ENCODE results near the gene SYNRG.
"Not testable (repeated sequence)": the region's sequence is repeated elsewhere in the genome, so short reads cannot be mapped to it uniquely, and the experiment has no call there.

SYNRG gene

DNA sequence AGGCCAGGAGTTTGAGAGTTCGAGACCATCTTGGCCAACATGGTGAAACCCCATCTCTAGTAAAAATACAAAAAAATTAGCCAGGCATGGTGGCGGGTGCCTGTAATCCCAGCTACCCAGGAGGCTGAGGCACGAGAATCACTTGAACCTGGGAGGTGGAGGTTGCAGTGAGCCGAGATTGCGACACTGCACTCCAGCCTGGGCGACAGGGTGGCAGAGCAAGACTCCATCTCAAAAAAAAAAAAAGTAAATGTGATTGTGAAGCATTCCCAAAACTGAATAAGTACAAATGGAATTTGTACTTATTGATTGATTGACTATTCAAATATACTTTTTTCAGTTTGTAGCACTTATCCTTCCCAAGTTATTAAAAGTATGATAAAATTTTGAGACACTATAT is 7.2 kb upstream of the SYNRG start:
- H3K27ac Mint-ChIP-seq; H3K27me3 Mint-ChIP-seq; H3K4me1 Mint-ChIP-seq (ENCODE audit: low read depth in 2 of 2); H3K9me3 Mint-ChIP-seq; DNase-seq; ATAC-seq (replicated peaks); H3K4me3 Mint-ChIP-seq: not testable (repeated sequence)
- H3K36me3 Mint-ChIP-seq (ENCODE audit: insufficient read depth), result peaks cover 49% of the 10 kb centered on the region

GRCh38 chr17:37614823-37615222 is 5.6 kb upstream of the SYNRG start:
- Mint-ChIP-seq H3K9me3 (no peaks in the 10 kb centered on the region), H3K4me1 (ENCODE audit: low read depth in 2 of 2) (peaks cover 0 to 5% of the 10 kb centered on the region in 2 donors), H3K4me3 (no peak overlapping the region), H3K27ac (no peak overlapping the region), H3K27me3 (no peaks in the 10 kb centered on the region), H3K36me3 (ENCODE audit: insufficient read depth) (peaks cover 40% of the 10 kb centered on the region)
- ATAC-seq (replicated peaks) (no peak), DNase-seq (no peak)

DNA sequence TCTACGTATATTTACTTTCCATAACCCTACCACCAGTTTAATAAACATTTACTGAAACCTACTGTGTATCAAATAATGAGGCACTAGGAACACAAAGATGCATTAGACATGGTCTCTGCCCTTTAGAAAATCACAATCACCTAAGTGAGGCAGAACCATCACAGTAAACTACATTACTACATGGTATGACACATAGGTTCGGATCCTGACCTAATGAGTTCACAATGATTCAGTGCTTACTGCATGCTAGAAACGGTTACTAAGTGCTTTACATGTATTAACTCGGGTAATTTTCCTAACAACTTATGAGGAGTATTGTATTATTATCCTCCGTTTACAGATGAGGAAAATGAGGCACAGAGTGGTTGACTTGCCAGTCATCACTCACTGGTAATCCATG is 5.2 kb upstream of the SYNRG start:
- Mint-ChIP-seq H3K4me1 (ENCODE audit: low read depth in 2 of 2) (peaks cover 0 to 5% of the 10 kb centered on the region in 2 donors), H3K27me3 (no peaks in the 10 kb centered on the region), H3K36me3 (ENCODE audit: insufficient read depth) (peaks cover 37% of the 10 kb centered on the region), H3K9me3 (no peaks in the 10 kb centered on the region), H3K4me3 (no peak overlapping the region), H3K27ac (peak overlapping the region in 1 of 2 donors; percentile 73)
- DNase-seq (no peak), ATAC-seq (replicated peaks) (no peak)

GRCh38 chr17:37610971-37611370 is 1.8 kb upstream of the SYNRG start:
- H3K27ac Mint-ChIP-seq, result peak overlapping the region in 1 of 2 donors; percentile 2
- ATAC-seq (replicated peaks) (no peak), DNase-seq (no peak)
- H3K4me1 Mint-ChIP-seq (ENCODE audit: low read depth in 2 of 2), result peaks cover 7 to 22% of the 10 kb centered on the region in 2 donors
- no peaks in the 10 kb centered on the region for H3K9me3 Mint-ChIP-seq
- H3K27me3 Mint-ChIP-seq, result no peaks in the 10 kb centered on the region
- H3K4me3 Mint-ChIP-seq, result no peak overlapping the region
- peaks cover 23% of the 10 kb centered on the region for H3K36me3 Mint-ChIP-seq (ENCODE audit: insufficient read depth)

DNA sequence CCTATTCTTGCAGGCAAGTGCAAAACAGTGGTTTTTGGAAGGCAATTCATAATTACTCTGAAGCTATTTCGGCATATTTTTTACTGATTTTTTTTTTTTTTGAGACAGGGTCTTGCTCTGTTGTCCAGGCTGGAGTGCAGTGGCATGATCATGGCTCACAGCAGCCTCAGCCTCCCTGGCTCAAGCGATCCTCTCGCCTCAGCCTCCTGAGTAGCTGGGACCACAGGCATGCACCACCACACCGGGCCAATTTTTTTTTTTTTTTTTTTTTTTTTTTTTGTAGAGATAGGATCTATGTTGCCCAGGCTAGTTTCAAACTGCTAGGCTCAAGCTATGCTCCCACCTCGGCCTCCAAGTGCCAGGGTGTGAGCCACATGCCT is 813 bp upstream of the SYNRG start:
- H3K27me3 Mint-ChIP-seq; ATAC-seq (replicated peaks); H3K9me3 Mint-ChIP-seq; DNase-seq: not testable (repeated sequence)
- Mint-ChIP-seq H3K4me3 (peak overlapping the region; percentile 83 to 93), H3K4me1 (ENCODE audit: low read depth in 2 of 2) (peaks cover 13 to 32% of the 10 kb centered on the region in 2 donors), H3K27ac (peak overlapping the region; percentile 93 to 95), H3K36me3 (ENCODE audit: insufficient read depth) (peaks cover 17% of the 10 kb centered on the region)

- no peak for DNase-seq
- no peak for ATAC-seq (replicated peaks)
- peak overlapping the region; percentile 93 to 95 for H3K27ac Mint-ChIP-seq
- H3K4me3 Mint-ChIP-seq, result peak overlapping the region; percentile 83 to 93
- no peaks in the 10 kb centered on the region for H3K27me3 Mint-ChIP-seq
- peaks cover 19% of the 10 kb centered on the region for H3K36me3 Mint-ChIP-seq (ENCODE audit: insufficient read depth)
- no peaks in the 10 kb centered on the region for H3K9me3 Mint-ChIP-seq
- H3K4me1 Mint-ChIP-seq (ENCODE audit: low read depth in 2 of 2), result peaks cover 22 to 44% of the 10 kb centered on the region in 2 donors
These were observed 658 bp downstream of the SYNRG start for GRCh38 chr17:37608351-37609169.

DNA sequence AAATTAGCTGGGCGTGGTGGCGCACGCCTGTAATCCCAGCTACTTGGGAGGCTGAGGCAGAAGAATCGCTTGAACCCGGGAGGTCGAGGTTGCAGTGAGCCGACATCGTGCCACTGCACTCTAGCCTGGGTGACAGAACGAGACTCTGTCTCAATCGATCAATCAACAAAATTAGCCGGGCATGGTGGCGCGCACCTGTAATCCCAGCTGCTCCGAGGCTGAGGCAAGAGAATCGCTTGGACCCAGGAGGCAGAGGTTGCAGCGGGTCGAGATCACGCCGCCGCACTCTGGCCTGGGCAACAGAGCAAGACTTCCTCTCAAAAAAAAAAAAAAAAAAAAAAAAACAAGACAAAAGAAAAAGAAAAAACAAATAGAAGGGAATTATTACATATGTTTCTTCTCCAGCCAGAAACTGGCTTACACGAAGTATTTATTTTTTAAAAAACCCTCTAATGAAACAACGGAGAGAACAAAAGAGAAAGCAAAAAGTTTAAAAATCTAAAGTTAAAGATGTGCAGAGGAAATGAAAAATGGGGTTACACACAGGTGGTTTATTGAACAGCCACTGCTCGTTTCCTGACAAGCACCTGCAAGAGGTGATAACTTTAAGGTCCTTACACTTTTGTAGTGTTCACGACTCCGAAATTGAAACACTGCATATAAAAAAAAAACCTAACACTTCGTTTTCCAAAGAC is 1.4 kb downstream of the SYNRG start:
- DNase-seq (peak; percentile 5 to 18 (median 13)), ATAC-seq (replicated peaks) (peak; percentile 33)
- peak overlapping the region; percentile 83 to 93 for H3K4me3 Mint-ChIP-seq
- peaks cover 23 to 50% of the 10 kb centered on the region in 2 donors for H3K4me1 Mint-ChIP-seq (ENCODE audit: low read depth in 2 of 2)
- H3K9me3 Mint-ChIP-seq, result no peaks in the 10 kb centered on the region
- peak overlapping the region; percentile 93 to 95 for H3K27ac Mint-ChIP-seq
- H3K27me3 Mint-ChIP-seq, result no peaks in the 10 kb centered on the region
- H3K36me3 Mint-ChIP-seq (ENCODE audit: insufficient read depth), result peaks cover 19% of the 10 kb centered on the region

GRCh38 chr17:37605813-37606505 is 3.3 kb downstream of the SYNRG start:
- H3K27me3 Mint-ChIP-seq, result no peaks in the 10 kb centered on the region
- DNase-seq, result peak; percentile 24 to 31 (median 25)
- ATAC-seq (replicated peaks), result peak; percentile 30
- H3K27ac Mint-ChIP-seq, result peak overlapping the region; percentile 93 to 95
- peak overlapping the region; percentile 83 to 93 for H3K4me3 Mint-ChIP-seq
- no peaks in the 10 kb centered on the region for H3K9me3 Mint-ChIP-seq
- H3K4me1 Mint-ChIP-seq (ENCODE audit: low read depth in 2 of 2), result peaks cover 30 to 56% of the 10 kb centered on the region in 2 donors
- peaks cover 23% of the 10 kb centered on the region for H3K36me3 Mint-ChIP-seq (ENCODE audit: insufficient read depth)

GRCh38 chr17:37605081-37605480 is 4.1 kb downstream of the SYNRG start:
- H3K9me3 Mint-ChIP-seq, result no peaks in the 10 kb centered on the region
- H3K4me3 Mint-ChIP-seq, result peak overlapping the region; percentile 83 to 93
- H3K4me1 Mint-ChIP-seq (ENCODE audit: low read depth in 2 of 2), result peaks cover 35 to 59% of the 10 kb centered on the region in 2 donors
- DNase-seq (no peak), ATAC-seq (replicated peaks) (no peak)
- H3K27ac Mint-ChIP-seq, result peak overlapping the region; percentile 93 to 95
- H3K36me3 Mint-ChIP-seq (ENCODE audit: insufficient read depth), result peaks cover 30% of the 10 kb centered on the region
- no peaks in the 10 kb centered on the region for H3K27me3 Mint-ChIP-seq

- Mint-ChIP-seq H3K9me3 (no peaks in the 10 kb centered on the region), H3K4me3 (peak overlapping the region; percentile 83 to 93), H3K4me1 (ENCODE audit: low read depth in 2 of 2) (peaks cover 35 to 64% of the 10 kb centered on the region in 2 donors), H3K27ac (peak overlapping the region; percentile 93 to 95), H3K36me3 (ENCODE audit: insufficient read depth) (peaks cover 30% of the 10 kb centered on the region), H3K27me3 (no peaks in the 10 kb centered on the region)
- DNase-seq (no peak), ATAC-seq (replicated peaks) (no peak)
These were observed 4.7 kb downstream of the SYNRG start for GRCh38 chr17:37604556-37604955.

DNA sequence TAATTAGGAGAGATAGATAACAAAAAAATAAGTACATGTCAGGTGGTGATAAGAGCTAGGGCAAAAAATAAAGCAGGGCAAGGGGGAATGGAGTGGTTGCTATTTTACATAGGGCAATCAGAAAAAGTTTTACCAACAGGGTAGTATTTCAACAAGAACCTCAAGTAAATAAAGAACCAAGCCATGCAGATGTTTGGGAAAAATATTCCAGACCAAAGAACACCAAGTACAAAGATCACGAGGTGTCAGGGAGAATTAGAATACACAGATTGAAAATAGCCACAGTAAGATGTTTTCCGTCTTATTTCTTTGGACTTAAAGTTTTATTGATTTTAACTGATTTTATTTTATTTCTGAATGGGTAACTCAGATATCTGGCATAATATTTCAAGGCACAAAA is 11.1 kb downstream of the SYNRG start:
- Mint-ChIP-seq H3K27me3 (no peaks in the 10 kb centered on the region), H3K27ac (peak overlapping the region; percentile 81 to 83), H3K4me1 (ENCODE audit: low read depth in 2 of 2) (peaks cover 33 to 57% of the 10 kb centered on the region in 2 donors), H3K4me3 (no peak overlapping the region), H3K36me3 (ENCODE audit: insufficient read depth) (peaks cover 67% of the 10 kb centered on the region), H3K9me3 (no peaks in the 10 kb centered on the region)
- no peak for DNase-seq
- ATAC-seq (replicated peaks), result no peak

GRCh38 chr17:37592291-37592690 is 16.9 kb downstream of the SYNRG start:
- Mint-ChIP-seq H3K9me3 (no peaks in the 10 kb centered on the region), H3K4me1 (ENCODE audit: low read depth in 2 of 2) (peaks cover 36 to 61% of the 10 kb centered on the region in 2 donors), H3K4me3 (peak overlapping the region in 1 of 2 donors; percentile 55), H3K27ac (peak overlapping the region; percentile 39 to 57), H3K36me3 (ENCODE audit: insufficient read depth) (peaks cover 73% of the 10 kb centered on the region), H3K27me3 (no peaks in the 10 kb centered on the region)
- DNase-seq (no peak), ATAC-seq (replicated peaks) (no peak)

DNA sequence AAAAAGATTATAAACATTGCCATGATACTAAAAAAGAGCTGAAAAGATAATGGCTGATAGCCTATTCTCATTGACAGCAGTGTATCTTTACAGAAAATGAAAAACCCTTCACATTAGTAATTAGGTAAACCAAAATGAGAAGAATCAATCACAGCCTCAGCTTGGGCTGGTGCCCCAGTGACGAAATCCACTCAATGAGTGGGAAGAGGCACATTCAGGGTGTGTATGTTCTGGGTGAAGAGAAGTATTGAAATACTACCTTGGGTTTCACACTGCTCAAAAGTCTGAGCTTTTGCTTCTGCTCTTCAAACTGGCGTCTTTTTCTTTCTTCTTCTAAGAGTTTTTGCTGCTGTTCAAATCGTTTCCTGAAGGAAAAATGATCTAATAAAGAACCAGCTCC is 24.2 kb downstream of the SYNRG start:
- Mint-ChIP-seq H3K27me3 (no peaks in the 10 kb centered on the region), H3K9me3 (no peaks in the 10 kb centered on the region), H3K27ac (no peak overlapping the region), H3K4me1 (ENCODE audit: low read depth in 2 of 2) (peaks cover 24 to 26% of the 10 kb centered on the region in 2 donors), H3K36me3 (ENCODE audit: insufficient read depth) (peaks cover 82% of the 10 kb centered on the region), H3K4me3 (no peak overlapping the region)
- no peak for ATAC-seq (replicated peaks)
- DNase-seq, result no peak
